GM21723 (cell line): ENCODE results near the gene DCBLD1.
"Not testable (repeated sequence)": the region's sequence is repeated elsewhere in the genome, so short reads cannot be mapped to it uniquely, and the experiment has no call there.

ENCODE experiments used
- ATAC-seq: cut with Tn5 transposase; IDR thresholded peaks from one replicate; pipeline ENCODE4 v1.9.1; 2021; ENCODE audit warnings: mild to moderate bottlenecking, moderate library complexity; ENCODE audit not compliant: unreplicated experiment

DCBLD1 gene

GRCh38 chr6:117497237-117497636 lies 14.8 kb downstream of the DCBLD1 start:
- ATAC-seq: no peak

GRCh38 chr6:117498159-117498558 lies 15.7 kb downstream of the DCBLD1 start:
- ATAC-seq: peak; percentile 61

GRCh38 chr6:117501722-117502121 lies 19.2 kb downstream of the DCBLD1 start:
- ATAC-seq: no peak

GRCh38 chr6:117502580-117502979 lies 20.1 kb downstream of the DCBLD1 start:
- no peak for ATAC-seq

GRCh38 chr6:117503211-117503610 lies 20.7 kb downstream of the DCBLD1 start:
- no peak for ATAC-seq

GRCh38 chr6:117504478-117505144 lies 22.1 kb downstream of the DCBLD1 start:
- ATAC-seq: no peak

GRCh38 chr6:117505311-117505710 lies 22.8 kb downstream of the DCBLD1 start:
- ATAC-seq: no peak

- ATAC-seq: no peak
These were observed 23.8 kb downstream of the DCBLD1 start for GRCh38 chr6:117506180-117506835.

GRCh38 chr6:117506907-117507306 lies 24.4 kb downstream of the DCBLD1 start:
- ATAC-seq: no peak

GRCh38 chr6:117508450-117508971 lies 26.0 kb downstream of the DCBLD1 start:
- ATAC-seq: no peak

GRCh38 chr6:117509021-117509420 lies 26.5 kb downstream of the DCBLD1 start:
- no peak for ATAC-seq

- no peak for ATAC-seq
These were observed 29.8 kb downstream of the DCBLD1 start for GRCh38 chr6:117512056-117512828.

- no peak for ATAC-seq
These were observed 30.6 kb downstream of the DCBLD1 start for GRCh38 chr6:117512987-117513573.

GRCh38 chr6:117513778-117514365 lies 31.4 kb downstream of the DCBLD1 start:
- ATAC-seq: no peak

GRCh38 chr6:117514655-117515054 lies 32.2 kb downstream of the DCBLD1 start:
- no peak for ATAC-seq

GRCh38 chr6:117515326-117515725 lies 32.9 kb downstream of the DCBLD1 start:
- no peak for ATAC-seq

- not testable (repeated sequence) for ATAC-seq
These were observed 35.5 kb downstream of the DCBLD1 start for GRCh38 chr6:117517995-117518394.

- ATAC-seq: no peak
These were observed 36.4 kb downstream of the DCBLD1 start for GRCh38 chr6:117518870-117519269.

GRCh38 chr6:117520603-117521395 lies 38.3 kb downstream of the DCBLD1 start:
- no peak for ATAC-seq
